HFFc6 (cell line): ENCODE measurements around the gene WASF2. TPM values are rescaled to one million over a fixed set of nuclear protein-coding genes. Genes with fewer than 3 reads are reported as not detected.

Experiments used
- DNase-seq: peaks from one replicate; pipeline ENCODE4 v3.0.0-alpha.2; 2018
- H3K27ac Mint-ChIP-seq: 2 replicates; pipeline ENCODE4 v1.8.0; 2020; ENCODE audit warnings: mild to moderate bottlenecking, mixed read lengths
- H3K27me3 Mint-ChIP-seq: 2 replicates; pipeline ENCODE4 v1.8.0; 2021; ENCODE audit warnings: mild to moderate bottlenecking, moderate library complexity, mixed read lengths; ENCODE audit not compliant: insufficient read depth
- H3K36me3 Mint-ChIP-seq: 2 replicates; pipeline ENCODE4 v1.8.0; 2021; ENCODE audit warnings: low read depth, mixed read lengths
- H3K4me1 Mint-ChIP-seq: 2 replicates; pipeline ENCODE4 v1.8.0; 2020; ENCODE audit warnings: low read depth, mixed read lengths
- H3K4me3 Mint-ChIP-seq: 2 replicates; pipeline ENCODE4 v1.8.0; 2020; ENCODE audit warnings: mild to moderate bottlenecking, moderate library complexity, mixed read lengths
- H3K9me3 Mint-ChIP-seq: 2 replicates; pipeline ENCODE4 v1.8.0; 2020; ENCODE audit warnings: mild to moderate bottlenecking, mixed read lengths
- total RNA-seq, 6 experiments: library from RNA; stranded (reverse); fragmentation: NEBNext Ultra II Directional; extraction: Animal tissue kit (Norgen Biotek cat#: 25700); gene quantifications; 2 replicates in 1 of 6; 3 replicates in 5 of 6; pipeline ENCODE4 v1.2.3, GENCODE V29; 2021
- TF ChIP-seq, protein P1 (sequence below): fragments of 200-600 bp; sonication (generic); IDR thresholded peaks from 2 replicates; pipeline ENCODE4 v1.5.0; 2021; ENCODE audit warnings: antibody characterized with exemption, mild to moderate bottlenecking

Gene WASF2
- total RNA-seq, 6 experiments from 2014 or later: 84.4 to 99.7 (median 93.1) TPM

- TF ChIP-seq, protein P1, sequence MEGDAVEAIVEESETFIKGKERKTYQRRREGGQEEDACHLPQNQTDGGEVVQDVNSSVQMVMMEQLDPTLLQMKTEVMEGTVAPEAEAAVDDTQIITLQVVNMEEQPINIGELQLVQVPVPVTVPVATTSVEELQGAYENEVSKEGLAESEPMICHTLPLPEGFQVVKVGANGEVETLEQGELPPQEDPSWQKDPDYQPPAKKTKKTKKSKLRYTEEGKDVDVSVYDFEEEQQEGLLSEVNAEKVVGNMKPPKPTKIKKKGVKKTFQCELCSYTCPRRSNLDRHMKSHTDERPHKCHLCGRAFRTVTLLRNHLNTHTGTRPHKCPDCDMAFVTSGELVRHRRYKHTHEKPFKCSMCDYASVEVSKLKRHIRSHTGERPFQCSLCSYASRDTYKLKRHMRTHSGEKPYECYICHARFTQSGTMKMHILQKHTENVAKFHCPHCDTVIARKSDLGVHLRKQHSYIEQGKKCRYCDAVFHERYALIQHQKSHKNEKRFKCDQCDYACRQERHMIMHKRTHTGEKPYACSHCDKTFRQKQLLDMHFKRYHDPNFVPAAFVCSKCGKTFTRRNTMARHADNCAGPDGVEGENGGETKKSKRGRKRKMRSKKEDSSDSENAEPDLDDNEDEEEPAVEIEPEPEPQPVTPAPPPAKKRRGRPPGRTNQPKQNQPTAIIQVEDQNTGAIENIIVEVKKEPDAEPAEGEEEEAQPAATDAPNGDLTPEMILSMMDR: no peak
- Mint-ChIP-seq H3K36me3 (no peaks in the 10 kb centered on the region), H3K27me3 (no peaks in the 10 kb centered on the region), H3K4me3 (peak overlapping the region; percentile 74; the same call in 1 of the 2 replicates), H3K9me3 (no peaks in the 10 kb centered on the region), H3K27ac (peak overlapping the region; percentile 89), H3K4me1 (peaks cover 36% of the 10 kb centered on the region)
- no peak for DNase-seq
These were observed 62.1 kb downstream of the WASF2 start for GRCh38 chr1:27427816-27428315.

- peak overlapping the region; percentile 89 for H3K27ac Mint-ChIP-seq
- H3K27me3 Mint-ChIP-seq: no peaks in the 10 kb centered on the region
- no peak for DNase-seq
- H3K4me1 Mint-ChIP-seq: peaks cover 36% of the 10 kb centered on the region
- H3K36me3 Mint-ChIP-seq: no peaks in the 10 kb centered on the region
- TF ChIP-seq, protein P1: no peak
- no peak overlapping the region for H3K4me3 Mint-ChIP-seq
- H3K9me3 Mint-ChIP-seq: no peaks in the 10 kb centered on the region
These were observed 62.6 kb downstream of the WASF2 start for GRCh38 chr1:27427329-27427728.

- no peak overlapping the region for H3K27ac Mint-ChIP-seq
- TF ChIP-seq, protein P1: no peak
- DNase-seq: no peak
- H3K36me3 Mint-ChIP-seq: no peaks in the 10 kb centered on the region; the same call in 1 of the 2 replicates
- no peaks in the 10 kb centered on the region for H3K27me3 Mint-ChIP-seq
- H3K4me3 Mint-ChIP-seq: no peak overlapping the region
- no peaks in the 10 kb centered on the region for H3K9me3 Mint-ChIP-seq
- H3K4me1 Mint-ChIP-seq: peaks cover 25% of the 10 kb centered on the region
These were observed 66.3 kb downstream of the WASF2 start for GRCh38 chr1:27423709-27424108.

DNA sequence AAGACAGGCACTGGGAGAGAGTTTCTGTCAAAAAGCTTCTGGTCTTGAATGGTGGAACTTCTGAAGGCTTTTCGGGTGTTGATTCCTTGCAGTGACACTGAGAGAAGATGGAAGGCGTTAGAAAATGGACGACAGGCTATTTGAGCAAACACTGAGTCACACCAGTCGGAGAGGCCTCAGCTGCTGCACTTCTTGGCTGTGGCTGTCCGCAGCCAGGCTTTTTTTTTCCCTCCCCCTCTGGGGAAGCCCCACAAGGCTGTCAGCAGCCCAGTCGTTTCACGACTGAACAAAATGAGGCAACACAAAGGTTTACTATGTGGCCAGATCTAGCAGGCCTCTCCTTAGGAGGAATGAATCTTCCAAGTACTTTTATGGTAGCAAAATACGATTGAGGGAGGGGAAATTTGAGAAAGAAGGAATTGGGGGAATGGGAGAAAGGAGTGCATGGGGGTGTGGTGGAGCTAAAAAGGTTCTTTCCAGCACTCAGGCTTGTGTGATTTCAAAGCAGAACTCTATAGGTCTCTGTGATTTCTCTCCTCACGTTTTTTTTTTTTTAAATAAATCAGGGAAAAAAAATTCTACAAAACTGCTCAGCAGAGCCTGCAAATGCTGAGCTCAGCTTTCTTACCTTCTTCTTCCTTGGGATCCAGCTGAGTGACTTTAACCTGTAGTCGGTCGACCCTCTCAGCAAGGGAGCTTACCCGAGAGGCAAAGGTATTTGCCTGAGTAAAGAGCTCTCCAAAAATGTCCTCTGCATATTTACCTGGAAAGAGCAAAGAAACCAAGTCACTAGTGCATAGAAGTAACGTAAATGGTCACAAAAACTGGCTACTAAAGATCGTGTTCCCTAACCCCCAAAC, 71.4 kb downstream of the WASF2 start:
- H3K9me3 Mint-ChIP-seq: no peaks in the 10 kb centered on the region
- peaks cover 34% of the 10 kb centered on the region for H3K4me1 Mint-ChIP-seq
- H3K27ac Mint-ChIP-seq: peak overlapping the region; percentile 97
- H3K4me3 Mint-ChIP-seq: peak overlapping the region; percentile 72
- H3K36me3 Mint-ChIP-seq: peaks cover 33% of the 10 kb centered on the region
- H3K27me3 Mint-ChIP-seq: no peaks in the 10 kb centered on the region
- peak; percentile 87 for DNase-seq
- TF ChIP-seq, protein P1: no peak

GRCh38 chr1:27417713-27418112, 72.3 kb downstream of the WASF2 start:
- peaks cover 34% of the 10 kb centered on the region for H3K4me1 Mint-ChIP-seq
- H3K36me3 Mint-ChIP-seq: peaks cover 41% of the 10 kb centered on the region
- no peaks in the 10 kb centered on the region for H3K9me3 Mint-ChIP-seq
- H3K27ac Mint-ChIP-seq: peak overlapping the region; percentile 97
- TF ChIP-seq, protein P1: no peak
- no peak for DNase-seq
- no peaks in the 10 kb centered on the region for H3K27me3 Mint-ChIP-seq
- H3K4me3 Mint-ChIP-seq: no peak overlapping the region; the same call in 1 of the 2 replicates
